Endothelial cell of umbilical vein (primary cell): ENCODE results near the gene GALNT2. TPM values are rescaled to one million over a fixed set of nuclear protein-coding genes. Genes with fewer than 3 reads are reported as not detected.

Experiments used
- BruUV-seq: library from RNA; stranded (reverse); fragments of 400-500 nt; replicated peaks from 2 replicates; lab custom pipeline; 2021; lab: Mats Ljungman, UMichigan
- CTCF ChIA-PET: fragments of 300-600, 350-600 bp; sonication (Branson Sonifier 250); formaldehyde crosslinking; loops from one replicate; lab custom pipeline; 2021; ENCODE audit warnings: antibody characterized with exemption, inconsistent platforms; lab: Charles Lee
- POLR2A ChIA-PET: fragments of 300-600, 350-600 bp; sonication (Branson Sonifier 250); formaldehyde crosslinking; loops from one replicate; lab custom pipeline; 2021; ENCODE audit warnings: antibody characterized with exemption, inconsistent platforms; lab: Charles Lee
- DNase-seq: peaks from one replicate; pipeline ENCODE4 v3.0.0-alpha.2; 2011; ENCODE audit warnings: low read depth, low spot score
- FAIRE-seq: peaks from 2 replicates; lab custom pipeline; 2011; peaks lifted over from hg19 to GRCh38; lab: Jason Lieb, UNC
- H2AFZ ChIP-seq: 2 replicates; pipeline ENCODE4 v1.6.0; 2012; ENCODE audit warnings: low read depth, low read length, control low read depth, inconsistent platforms
- H3K27ac ChIP-seq: 2 replicates; pipeline ENCODE4 v1.5.1; 2011; ENCODE audit warnings: low read depth, mild to moderate bottlenecking, control low read depth, low read length, moderate library complexity; ENCODE audit not compliant: insufficient read depth
- H3K27me3 ChIP-seq, 2 experiments: 2 replicates each; pipeline versions ENCODE4 v1.6.0 to v1.6.1; 2011; ENCODE audit warnings: low read length in 2 of 2, mixed read lengths in 1 of 2; ENCODE audit not compliant: control insufficient read depth in 2 of 2, insufficient read depth in 2 of 2
- H3K36me3 ChIP-seq, 2 experiments: 2 replicates in 1 of 2; 3 replicates in 1 of 2; pipeline ENCODE4 v1.5.1; 2011; ENCODE audit warnings: low read length in 2 of 2, mild to moderate bottlenecking in 1 of 2, moderate library complexity in 1 of 2; ENCODE audit not compliant: control insufficient read depth in 2 of 2, insufficient read depth in 2 of 2; ENCODE audit errors: extremely low read depth in 1 of 2
- H3K4me1 ChIP-seq: 3 replicates; pipeline ENCODE4 v1.5.1; 2011; ENCODE audit warnings: mild to moderate bottlenecking, low read length; ENCODE audit not compliant: control insufficient read depth, insufficient read depth; ENCODE audit errors: extremely low read depth
- H3K4me2 ChIP-seq: 2 replicates; pipeline ENCODE4 v1.6.1; 2011; ENCODE audit warnings: low read length, control low read depth, mixed read lengths; ENCODE audit not compliant: insufficient read depth
- H3K4me3 ChIP-seq, 3 experiments: fragments of 200-600 bp in 1 of 3; sonication (generic), shearing (Covaris generic) in 1 of 3; replicated peaks in 1 of 3; 2 replicates each; pipeline ENCODE4 v1.5.1; 2011 to 2016; ENCODE audit warnings: control low read depth in 3 of 3, low read length in 3 of 3, mild to moderate bottlenecking in 2 of 3, inconsistent platforms in 1 of 3, low read depth in 1 of 3, moderate library complexity in 1 of 3; ENCODE audit not compliant: insufficient read depth in 1 of 3
- H3K79me2 ChIP-seq: 2 replicates; pipeline ENCODE4 v1.6.0; 2012; ENCODE audit warnings: low read length, inconsistent platforms; ENCODE audit not compliant: control insufficient read depth, insufficient read depth
- H3K9ac ChIP-seq: replicated peaks from 2 replicates; pipeline ENCODE3; 2011; ENCODE audit warnings: low read length, control low read depth; ENCODE audit not compliant: insufficient read depth; ENCODE audit errors: extremely low read depth
- H3K9me1 ChIP-seq: replicated peaks from 3 replicates; pipeline ENCODE4 v1.6.0; 2011; ENCODE audit warnings: mild to moderate bottlenecking, low read length; ENCODE audit not compliant: control insufficient read depth, insufficient read depth; ENCODE audit errors: extremely low read depth
- H3K9me3 ChIP-seq: replicated peaks from 2 replicates; pipeline ENCODE4 v1.5.1; 2012; ENCODE audit warnings: low read length, inconsistent platforms; ENCODE audit not compliant: control insufficient read depth, insufficient read depth
- H4K20me1 ChIP-seq: replicated peaks from 2 replicates; pipeline ENCODE3; 2011; ENCODE audit warnings: mild to moderate bottlenecking, low read length; ENCODE audit not compliant: control insufficient read depth, insufficient read depth; ENCODE audit errors: extremely low read depth
- EZH2 ChIP-seq: IDR thresholded peaks from 2 replicates; pipeline ENCODE4 v1.6.1; 2012; ENCODE audit warnings: borderline replicate concordance, low read depth, mild to moderate bottlenecking, moderate library complexity, low read length, inconsistent platforms; ENCODE audit not compliant: severe bottlenecking
- FOS ChIP-seq: IDR thresholded peaks from 2 replicates; pipeline ENCODE4 v1.6.1; 2011; ENCODE audit warnings: mild to moderate bottlenecking, low read length, moderate library complexity, borderline replicate concordance; ENCODE audit not compliant: insufficient read depth
- GATA2 ChIP-seq: IDR thresholded peaks from 2 replicates; pipeline ENCODE4 v1.7.0; 2011; ENCODE audit warnings: low read depth, mild to moderate bottlenecking, moderate library complexity, mixed read lengths, low read length; ENCODE audit not compliant: insufficient read length, insufficient read depth
- JUN ChIP-seq: IDR thresholded peaks from 2 replicates; pipeline ENCODE4 v1.6.1; 2011; ENCODE audit warnings: borderline replicate concordance, low read depth; ENCODE audit not compliant: insufficient read length, insufficient read depth
- MYC ChIP-seq: IDR thresholded peaks from one replicate; pipeline ENCODE4 v1.6.1; 2011; ENCODE audit warnings: mild to moderate bottlenecking, low read depth, low read length
- POLR2A ChIP-seq: IDR thresholded peaks from 2 replicates; pipeline ENCODE4 v1.6.1; 2012; ENCODE audit warnings: low read depth, mild to moderate bottlenecking, control low read depth, low read length
- POLR2AphosphoS5 ChIP-seq: IDR thresholded peaks from 2 replicates; pipeline ENCODE4 v1.6.1; 2012; ENCODE audit warnings: low read depth, mild to moderate bottlenecking, control low read depth, low read length, moderate library complexity; ENCODE audit not compliant: insufficient read depth
- dilution Hi-C: fragments of 300-500 bp; cut with MboI; formaldehyde crosslinking; loops from one replicate; pipeline ENCODE4 v1.15.0; 2019; ENCODE audit warnings: low sequenced_read_pairs; ENCODE audit not compliant: extremely low pct_ligation_motif_present
- intact Hi-C: fragments of 100-400 bp; cut with micrococcal nuclease; formaldehyde crosslinking; loops from one replicate; pipeline ENCODE4 v1.10.0; 2022
- polyA plus RNA-seq, 4 experiments: library from polyadenylated mRNA; depleted of rRNA in 3 of 4; stranded (reverse) in 3 of 4; unstranded in 1 of 4; fragments of >200 nt; gene quantifications; 2 replicates each; pipeline versions ENCODE4 v1.2.1 to v1.2.3, GENCODE V29; 2011 to 2012; ENCODE audit warnings: missing spikeins in 1 of 4
- total RNA-seq: library from RNA; stranded (reverse); gene quantifications from 2 replicates; pipeline ENCODE4 v1.2.3, GENCODE V29; 2021
- TF ChIP-seq, protein P1 (sequence below): IDR thresholded peaks from 2 replicates; pipeline ENCODE4 v1.6.1; 2011; ENCODE audit not compliant: insufficient read depth, insufficient read length
- TF ChIP-seq, protein P2 (sequence below), 2 donors: IDR thresholded peaks; 1 replicate in 1 of 2; 2 replicates in 1 of 2; pipeline ENCODE4 v1.5.1; 2011; ENCODE audit warnings: low read length in 2 of 2, mild to moderate bottlenecking in 2 of 2, moderate library complexity in 2 of 2, control low read depth in 1 of 2, inconsistent platforms in 1 of 2, low read depth in 1 of 2; ENCODE audit not compliant: insufficient read depth in 1 of 2; ENCODE audit errors: extremely low read depth in 1 of 2

GALNT2 gene
- total and polyA plus RNA-seq, 2 donors (not counting 3 experiments of a cell fraction or from before 2014, with no cell fraction given) = 56.3 to 77.5 TPM

DNA sequence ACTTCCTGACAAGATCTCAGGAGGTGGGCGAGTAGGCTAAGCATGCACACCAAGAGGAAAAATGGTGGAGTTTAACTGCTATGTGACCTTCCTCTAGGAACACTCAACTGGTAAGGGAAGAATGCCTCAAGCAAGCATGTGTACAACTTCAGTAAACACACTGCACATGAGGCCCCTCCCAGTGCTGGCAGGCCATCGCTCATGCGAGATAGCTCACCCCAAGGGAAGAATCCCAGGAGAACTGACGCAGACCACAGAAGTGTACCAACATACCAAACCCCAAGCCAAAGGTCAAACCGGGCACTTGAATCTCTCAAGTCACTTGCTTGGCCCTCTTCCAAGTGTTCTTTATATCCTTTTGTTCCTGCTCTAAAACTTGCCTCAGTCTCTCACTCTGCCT lies 40.5 kb upstream of the GALNT2 start:
- intact Hi-C loops = no loop called here
- H3K27me3 ChIP-seq = peaks cover 0 to 2% of the 10 kb centered on the region in 2 experiments
- no TSS peak for BruUV-seq
- H4K20me1 ChIP-seq = no peaks in the 10 kb centered on the region
- CTCF ChIA-PET = no interaction called here
- no peak overlapping the region for H3K4me3 ChIP-seq
- no peaks in the 10 kb centered on the region for H3K36me3 ChIP-seq
- H2AFZ ChIP-seq = no peak overlapping the region
- H3K79me2 ChIP-seq = no peaks in the 10 kb centered on the region
- H3K4me2 ChIP-seq = no peak overlapping the region
- no peak for TF ChIP-seq MYC
- no peak for TF ChIP-seq POLR2A
- TF ChIP-seq GATA2 = no peak
- TF ChIP-seq, protein P1, sequence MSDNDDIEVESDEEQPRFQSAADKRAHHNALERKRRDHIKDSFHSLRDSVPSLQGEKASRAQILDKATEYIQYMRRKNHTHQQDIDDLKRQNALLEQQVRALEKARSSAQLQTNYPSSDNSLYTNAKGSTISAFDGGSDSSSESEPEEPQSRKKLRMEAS = no peak
- no peak for TF ChIP-seq EZH2
- TF ChIP-seq POLR2AphosphoS5 = no peak
- TF ChIP-seq, protein P2, sequence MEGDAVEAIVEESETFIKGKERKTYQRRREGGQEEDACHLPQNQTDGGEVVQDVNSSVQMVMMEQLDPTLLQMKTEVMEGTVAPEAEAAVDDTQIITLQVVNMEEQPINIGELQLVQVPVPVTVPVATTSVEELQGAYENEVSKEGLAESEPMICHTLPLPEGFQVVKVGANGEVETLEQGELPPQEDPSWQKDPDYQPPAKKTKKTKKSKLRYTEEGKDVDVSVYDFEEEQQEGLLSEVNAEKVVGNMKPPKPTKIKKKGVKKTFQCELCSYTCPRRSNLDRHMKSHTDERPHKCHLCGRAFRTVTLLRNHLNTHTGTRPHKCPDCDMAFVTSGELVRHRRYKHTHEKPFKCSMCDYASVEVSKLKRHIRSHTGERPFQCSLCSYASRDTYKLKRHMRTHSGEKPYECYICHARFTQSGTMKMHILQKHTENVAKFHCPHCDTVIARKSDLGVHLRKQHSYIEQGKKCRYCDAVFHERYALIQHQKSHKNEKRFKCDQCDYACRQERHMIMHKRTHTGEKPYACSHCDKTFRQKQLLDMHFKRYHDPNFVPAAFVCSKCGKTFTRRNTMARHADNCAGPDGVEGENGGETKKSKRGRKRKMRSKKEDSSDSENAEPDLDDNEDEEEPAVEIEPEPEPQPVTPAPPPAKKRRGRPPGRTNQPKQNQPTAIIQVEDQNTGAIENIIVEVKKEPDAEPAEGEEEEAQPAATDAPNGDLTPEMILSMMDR (IDR thresholded peaks at IDR 0.05; ENCODE audit: extremely low read depth in 1 of 2, insufficient read depth in 1 of 2, low read depth in 1 of 2, low read length in 2 of 2) = no peak
- TF ChIP-seq FOS = no peak
- TF ChIP-seq JUN = no peak
- DNase-seq = no peak
- no peak overlapping the region for H3K27ac ChIP-seq
- H3K4me1 ChIP-seq = no peaks in the 10 kb centered on the region
- FAIRE-seq = no peak
- no peaks in the 10 kb centered on the region for H3K9me3 ChIP-seq
- dilution Hi-C loops = no loop called here
- H3K9me1 ChIP-seq = no peaks in the 10 kb centered on the region
- no peak overlapping the region for H3K9ac ChIP-seq
- POLR2A ChIA-PET = no interaction called here
